ENCODE results near the gene HABP4.

Gene HABP4

DNA sequence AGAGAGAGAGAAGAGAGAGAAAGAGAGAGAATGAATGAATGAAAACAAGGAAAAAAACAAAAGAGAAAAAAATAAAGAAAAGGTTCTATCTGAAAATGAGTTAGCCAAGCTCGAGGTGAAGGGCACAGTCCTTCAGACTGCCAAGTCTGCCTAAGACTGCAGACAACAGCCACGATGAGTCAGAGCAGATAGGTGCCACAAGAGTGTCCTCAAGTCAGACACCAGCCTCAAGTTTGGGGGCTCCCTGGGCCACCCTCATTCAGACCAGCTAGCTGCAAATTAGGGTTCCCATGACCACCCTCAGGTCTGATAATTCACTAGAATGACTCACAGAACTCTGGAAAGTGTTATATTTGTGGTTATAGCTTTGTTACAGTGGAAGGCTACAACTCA, 13.9 kb upstream of the HABP4 start:
- DNase-seq (ENCODE audit: low read depth): no peak

DNA sequence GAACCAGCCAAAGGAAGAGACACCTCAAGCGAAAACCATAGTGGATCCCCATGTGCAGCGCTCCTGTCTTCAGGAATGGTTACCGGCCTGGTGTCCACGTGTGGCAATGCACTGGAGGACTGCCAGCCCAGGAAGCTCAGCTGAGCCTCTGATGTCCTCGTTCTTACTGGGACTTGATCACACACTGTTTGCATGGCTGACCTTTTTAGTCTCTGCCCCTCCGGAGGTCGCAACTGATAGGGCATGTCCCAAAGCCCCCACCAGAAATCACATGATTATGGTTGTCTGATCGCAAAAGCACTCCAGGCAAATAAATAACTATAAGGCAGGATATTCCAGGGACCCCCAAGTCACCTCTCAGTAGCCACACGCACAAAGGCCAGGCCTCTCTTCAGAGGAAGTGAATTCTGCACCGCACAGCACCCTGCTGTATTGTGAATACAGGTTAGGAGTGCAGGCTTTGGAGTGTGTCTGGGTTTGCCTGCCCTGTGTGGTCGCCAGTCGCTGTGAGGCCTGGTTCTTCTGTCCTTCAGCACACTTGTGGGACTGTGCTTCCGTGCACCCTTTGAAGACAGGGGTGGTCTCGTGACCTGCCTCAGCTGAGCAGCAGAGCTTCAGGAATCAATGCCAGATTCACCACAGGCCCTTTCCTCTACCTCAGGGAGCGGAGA, 13.4 kb upstream of the HABP4 start:
- no peak for DNase-seq (ENCODE audit: low read depth)

DNA sequence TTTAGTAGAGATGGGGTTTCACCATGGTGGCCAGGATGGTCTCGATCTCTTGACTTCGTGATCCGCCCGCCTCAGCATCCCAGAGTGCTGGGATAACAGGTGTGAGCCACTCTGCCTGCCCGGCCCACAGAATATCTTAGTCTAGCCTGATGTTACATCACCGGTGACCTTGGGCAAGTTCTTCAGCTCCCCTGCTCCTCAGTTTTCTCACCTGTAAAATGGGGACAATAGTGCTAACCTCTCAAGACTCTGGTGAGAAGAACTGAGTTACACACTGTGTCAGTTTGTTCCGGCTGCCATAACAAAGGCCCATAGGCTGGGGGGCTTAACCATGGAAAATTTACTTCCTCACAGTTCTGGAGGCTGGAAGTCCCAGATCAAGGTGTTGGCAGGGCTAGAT, 12.5 kb upstream of the HABP4 start:
- DNase-seq (ENCODE audit: low read depth): no peak

DNA sequence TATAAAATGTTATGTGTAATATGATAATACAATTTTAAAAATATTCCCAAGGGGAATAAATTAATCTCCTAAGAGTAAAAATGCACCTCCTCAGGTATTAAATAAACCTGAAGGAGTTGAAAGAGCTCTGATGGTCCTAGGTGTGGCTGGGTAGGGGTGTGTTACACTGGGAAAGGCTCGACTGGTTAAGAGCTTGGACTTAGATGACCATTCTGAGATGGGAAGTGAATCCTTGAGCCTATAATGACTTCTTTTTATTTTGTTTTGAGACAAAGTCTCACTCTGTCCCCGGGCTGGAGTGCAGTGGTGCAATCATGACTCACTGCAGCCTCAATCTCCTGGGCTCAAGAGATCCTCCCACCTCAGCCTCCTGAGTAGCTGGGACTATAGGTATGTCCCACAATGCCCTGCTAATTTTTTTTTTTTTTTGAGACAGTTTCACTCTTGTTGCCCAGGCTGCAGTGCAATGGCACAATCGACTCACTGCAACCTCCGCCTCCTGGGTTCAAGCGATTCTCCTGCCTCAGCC, 9.2 kb upstream of the HABP4 start:
- DNase-seq (ENCODE audit: low read depth): no peak

DNA sequence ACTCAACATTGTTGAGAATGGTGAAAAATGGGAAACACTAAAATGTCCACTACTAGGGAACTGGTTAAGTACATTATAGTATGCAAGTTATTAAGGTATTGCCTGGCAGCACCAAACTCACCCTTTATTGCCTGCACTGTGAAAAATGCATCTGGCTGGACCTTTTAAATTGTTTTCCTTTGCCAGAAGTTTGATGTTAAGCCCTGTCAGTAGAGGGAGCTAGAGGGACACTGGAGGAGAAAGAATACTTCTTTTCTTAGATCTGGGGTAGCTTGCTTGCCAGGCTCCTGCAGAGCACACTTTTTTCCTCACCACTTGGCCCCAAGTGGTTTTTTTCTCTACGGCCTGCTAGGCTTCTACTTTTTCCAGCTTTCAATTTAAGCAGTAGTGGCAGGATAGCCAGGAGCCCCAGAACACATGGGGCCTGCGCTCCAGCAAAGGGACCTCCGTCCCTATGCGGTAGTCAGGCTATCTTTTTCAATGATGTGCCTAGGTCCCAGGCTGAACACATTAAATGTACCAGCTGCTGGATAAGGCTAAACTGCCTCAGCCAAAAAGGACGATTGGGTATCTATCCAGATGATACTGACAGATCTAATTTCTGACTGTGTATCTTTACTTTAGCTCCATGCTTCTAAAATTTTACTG, 8.0 kb upstream of the HABP4 start:
- DNase-seq (ENCODE audit: low read depth): no peak

DNA sequence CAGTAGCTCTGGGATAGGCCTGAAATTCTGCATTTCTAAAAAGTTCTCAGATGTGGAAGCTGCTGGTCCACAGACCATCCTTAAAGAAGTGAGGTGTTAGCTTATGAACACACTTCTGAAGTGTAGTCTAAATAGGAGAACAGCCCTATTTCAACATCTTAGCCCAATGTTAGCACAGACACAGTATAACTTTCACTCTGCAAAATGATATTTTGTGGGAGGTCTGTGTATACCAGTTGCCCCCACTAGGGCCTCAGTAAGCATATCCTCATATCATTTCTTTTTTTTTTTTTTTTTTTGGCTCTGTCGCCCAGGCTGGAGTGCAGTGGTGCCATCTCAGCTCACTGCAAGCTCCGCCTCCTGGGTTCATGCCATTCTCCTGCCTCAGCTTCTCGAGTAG, 7.5 kb upstream of the HABP4 start:
- DNase-seq (ENCODE audit: low read depth): no peak

DNA sequence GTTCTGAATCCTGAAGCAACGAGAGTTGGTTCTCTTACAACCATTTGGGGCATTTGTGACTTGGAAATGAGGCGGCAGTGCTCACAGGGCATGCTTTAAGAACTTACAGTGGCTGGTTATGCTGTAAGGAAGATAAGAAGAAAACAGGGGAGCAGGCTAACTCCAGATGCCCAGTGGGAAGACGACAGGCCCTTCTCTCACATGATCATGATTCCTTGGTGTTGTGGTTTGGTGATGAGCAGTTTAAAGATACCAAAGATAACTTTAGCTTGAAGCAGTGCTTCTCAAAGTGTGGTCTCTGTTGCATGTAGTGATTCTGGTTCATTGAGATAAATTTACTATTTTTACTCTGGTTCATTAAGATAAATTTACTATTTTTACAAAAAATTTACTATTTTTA, 2.6 kb upstream of the HABP4 start:
- no peak for DNase-seq (ENCODE audit: low read depth)

DNA sequence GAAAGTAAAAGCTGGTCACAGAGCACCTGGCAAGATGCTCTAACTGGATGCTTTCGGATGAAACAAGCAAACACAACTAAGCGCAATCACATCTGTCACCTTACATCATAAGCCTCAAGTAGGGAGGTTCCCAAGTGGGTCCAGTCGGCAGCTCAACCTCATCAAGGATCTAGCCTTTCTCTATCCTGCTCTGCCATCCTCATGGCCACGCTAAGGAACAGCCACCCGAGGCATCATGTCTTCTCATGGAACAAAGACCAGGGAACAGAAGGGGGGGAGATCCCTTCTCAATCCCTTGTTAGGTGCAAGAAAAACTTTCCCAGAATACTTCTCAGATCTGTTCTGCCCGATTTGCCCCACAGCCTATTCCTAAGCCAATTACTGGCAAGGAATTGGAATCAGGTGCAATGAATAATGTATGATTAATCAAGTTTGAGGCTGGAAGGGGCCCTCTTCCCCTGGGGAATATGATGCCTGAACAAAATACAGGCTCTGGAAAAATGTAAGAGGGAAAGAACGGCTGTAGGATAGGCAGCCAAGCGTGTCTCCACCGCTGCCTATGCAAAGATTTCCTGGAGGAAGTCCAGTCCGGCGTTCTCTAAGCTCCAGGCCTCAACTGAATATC, 1.3 kb upstream of the HABP4 start:
- DNase-seq (ENCODE audit: low read depth): no peak

DNA sequence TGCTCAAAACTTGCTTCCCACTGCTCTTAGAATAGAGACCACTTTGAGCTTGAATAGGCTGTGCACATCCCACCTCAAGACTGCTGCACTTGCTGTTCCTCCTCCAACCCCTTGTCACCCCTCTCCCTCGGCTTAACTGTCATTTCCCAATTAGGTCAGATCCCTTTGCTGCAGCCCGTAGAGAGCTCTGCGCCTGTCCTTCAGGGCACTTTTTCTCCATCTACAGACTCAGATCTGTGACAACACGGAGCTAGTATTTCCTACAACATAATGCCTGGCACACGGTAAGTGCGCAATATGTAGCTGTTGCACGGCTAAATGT, 485 bp upstream of the HABP4 start:
- DNase-seq (ENCODE audit: low read depth): no peak

DNA sequence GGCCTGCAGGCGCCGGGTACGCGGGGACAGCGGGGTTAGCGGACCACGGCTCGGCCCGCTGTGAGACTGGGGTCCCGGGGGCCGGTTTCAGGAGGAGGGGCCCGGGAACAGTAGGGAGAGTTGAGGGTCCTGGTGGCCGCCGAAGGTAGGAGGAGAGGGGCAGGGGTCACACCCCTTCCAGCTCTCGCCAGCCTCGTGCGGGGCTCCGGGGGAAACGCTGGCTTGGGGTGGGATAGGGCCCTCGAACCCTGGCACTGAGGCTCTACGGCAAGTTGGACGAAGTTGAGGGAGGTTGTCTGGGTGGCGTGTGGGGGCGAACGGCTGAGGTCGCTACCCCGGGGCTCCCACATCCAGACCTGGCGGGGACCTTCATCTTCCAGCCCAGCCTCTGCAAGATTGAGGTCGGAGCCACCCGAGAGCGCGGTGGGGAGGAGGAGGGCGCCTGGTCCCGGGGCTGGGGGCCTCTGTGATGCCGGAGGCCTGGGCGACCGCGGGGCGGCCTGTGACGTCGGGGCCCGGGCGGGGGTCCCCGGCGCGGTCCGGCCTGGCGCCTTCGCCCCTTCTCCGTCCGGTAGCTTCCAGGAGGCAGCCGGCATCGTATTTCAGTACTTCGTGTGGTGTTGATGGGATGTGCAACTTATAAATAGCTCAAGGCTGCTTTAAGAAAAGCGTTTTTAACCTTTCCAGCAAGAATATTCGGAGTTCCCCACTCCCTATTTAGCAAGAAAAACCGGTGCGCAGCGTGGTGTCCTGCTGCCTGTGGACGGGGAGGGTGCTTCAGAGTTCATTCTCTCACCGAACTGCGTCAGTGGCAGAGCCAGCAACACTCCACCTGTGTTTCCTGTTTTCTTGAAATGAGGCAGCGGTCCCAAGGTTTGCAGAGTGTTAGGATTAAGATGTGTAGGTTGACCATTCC, 902 bp downstream of the HABP4 start:
- no peak for DNase-seq (ENCODE audit: low read depth)

DNA sequence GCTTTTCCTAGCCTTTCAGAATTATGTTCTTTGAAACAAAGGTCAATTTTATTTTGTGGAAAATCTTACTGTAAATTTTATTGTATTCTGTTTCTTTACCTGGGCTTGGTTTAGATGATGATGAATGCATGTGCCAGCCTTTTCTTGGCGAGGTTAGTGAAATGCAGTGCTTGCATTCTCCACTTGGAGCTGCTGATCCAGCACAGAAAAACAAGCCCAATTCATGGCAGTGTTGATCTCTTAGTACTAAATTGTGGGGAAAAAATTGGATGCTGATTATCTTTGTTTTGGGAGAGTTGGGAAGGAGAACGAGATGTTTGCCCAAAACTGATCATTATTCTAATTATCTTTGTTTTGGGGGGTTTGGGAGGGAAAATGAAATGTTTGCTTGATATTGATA, 3.7 kb downstream of the HABP4 start:
- no peak for DNase-seq (ENCODE audit: low read depth)

DNA sequence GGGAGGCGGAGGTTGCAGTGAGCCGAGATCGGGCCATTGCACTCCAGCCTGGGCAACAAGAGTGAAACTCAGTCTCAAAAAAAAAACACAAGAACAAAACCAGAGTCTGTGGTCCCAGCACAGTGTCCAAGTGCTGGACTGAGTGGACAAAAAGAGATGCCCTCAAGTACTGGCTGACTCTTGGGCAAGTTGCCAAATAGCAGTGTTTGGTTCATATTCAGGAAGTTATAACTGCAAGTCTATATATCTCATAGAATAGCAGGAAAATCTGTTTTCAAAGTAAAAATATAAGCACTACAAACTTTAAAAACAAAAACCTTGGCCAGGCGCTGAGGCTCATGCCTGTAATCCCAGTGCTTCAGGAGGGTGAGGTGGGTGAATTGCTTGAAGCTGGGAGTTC, 7.3 kb downstream of the HABP4 start:
- DNase-seq (ENCODE audit: low read depth): no peak

DNA sequence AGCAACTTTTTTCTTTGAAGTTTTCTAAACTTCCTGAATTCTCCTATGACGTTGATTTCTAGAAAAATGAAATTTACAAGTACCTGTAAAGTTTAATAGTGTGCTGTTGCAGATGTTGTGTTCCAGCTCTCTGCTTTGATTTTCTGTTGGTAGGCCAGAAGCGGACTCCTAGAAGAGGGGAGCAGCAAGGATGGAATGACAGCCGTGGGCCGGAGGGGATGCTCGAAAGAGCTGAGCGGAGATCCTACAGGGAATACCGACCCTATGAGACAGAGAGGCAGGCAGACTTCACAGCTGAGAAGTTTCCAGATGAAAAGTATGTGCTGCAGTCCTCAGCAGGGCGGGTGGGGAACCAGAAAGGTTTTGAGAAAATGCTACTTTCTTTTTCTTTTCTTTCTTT, 8.3 kb downstream of the HABP4 start:
- DNase-seq (ENCODE audit: low read depth): no peak

DNA sequence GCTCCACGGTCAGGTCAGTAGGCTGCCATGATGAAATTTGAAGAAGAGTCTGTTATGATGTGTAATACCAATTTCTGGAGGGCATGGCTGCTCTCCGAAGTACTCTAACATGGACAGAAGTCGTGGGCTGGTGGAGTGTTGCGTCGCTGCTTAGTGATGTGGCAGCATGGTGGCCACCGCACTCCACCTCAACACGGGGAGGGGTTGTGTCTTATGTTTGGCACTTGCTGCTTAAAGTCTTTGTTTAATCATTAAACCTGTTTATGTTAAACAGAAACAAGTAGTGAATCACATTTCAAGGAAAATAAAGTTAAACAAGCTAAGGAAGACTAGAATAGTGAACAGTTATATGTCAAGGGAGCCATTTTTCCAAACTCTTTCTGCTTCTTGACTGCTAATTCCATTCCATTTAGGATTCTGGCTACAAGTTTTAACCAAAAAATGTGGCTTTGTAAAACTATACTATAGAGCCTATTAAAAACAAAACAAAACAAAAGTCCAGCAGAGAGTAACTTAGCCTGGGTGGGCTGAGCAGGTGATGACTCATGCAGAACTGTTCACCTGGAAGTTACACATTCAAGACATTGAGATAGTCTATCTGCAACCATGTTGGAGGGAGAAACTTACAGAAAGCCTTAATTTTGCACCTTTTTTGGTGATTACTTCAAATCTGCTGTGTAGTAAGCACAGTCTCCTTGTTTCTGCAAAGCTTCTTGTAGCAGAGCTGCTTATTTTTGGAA, 9.5 kb downstream of the HABP4 start:
- no peak for DNase-seq (ENCODE audit: low read depth)

DNA sequence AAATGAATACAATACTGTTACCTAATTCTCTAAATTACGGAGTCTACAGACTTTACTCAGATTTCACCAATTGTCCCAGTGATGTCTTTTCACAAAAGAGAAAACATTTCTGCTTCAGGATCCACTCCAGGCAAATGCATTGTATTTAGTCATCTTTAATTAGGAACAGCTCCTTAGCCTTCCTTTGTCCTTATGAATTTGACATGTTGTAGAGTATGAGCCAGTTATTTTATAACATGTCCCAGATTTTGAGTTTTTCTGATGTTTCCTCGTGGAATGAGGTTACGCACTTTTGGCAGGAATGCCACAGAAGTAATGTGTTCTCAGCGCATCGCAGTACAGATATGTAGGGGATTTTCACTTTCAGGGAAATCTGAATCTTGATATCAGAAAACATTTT, 10.5 kb downstream of the HABP4 start:
- no peak for DNase-seq (ENCODE audit: low read depth)

DNA sequence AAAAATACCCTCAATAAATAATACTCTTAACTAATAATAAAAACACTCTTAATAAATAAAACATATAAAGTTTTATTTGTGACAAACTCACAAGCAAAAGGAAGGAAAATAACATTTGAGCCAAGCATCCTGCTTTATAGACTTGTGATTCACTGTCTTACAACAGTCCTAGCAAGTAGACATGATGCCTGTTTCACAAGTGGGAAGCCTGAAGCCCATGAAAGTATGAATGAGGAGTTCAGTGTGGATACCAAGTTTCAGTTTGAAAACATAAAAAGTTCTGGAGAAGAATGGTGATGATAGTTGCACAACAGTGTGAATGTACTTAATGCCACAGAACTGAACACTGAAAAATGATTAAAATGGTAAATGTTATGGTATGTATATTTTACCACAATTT, 10.9 kb downstream of the HABP4 start:
- no peak for DNase-seq (ENCODE audit: low read depth)

DNA sequence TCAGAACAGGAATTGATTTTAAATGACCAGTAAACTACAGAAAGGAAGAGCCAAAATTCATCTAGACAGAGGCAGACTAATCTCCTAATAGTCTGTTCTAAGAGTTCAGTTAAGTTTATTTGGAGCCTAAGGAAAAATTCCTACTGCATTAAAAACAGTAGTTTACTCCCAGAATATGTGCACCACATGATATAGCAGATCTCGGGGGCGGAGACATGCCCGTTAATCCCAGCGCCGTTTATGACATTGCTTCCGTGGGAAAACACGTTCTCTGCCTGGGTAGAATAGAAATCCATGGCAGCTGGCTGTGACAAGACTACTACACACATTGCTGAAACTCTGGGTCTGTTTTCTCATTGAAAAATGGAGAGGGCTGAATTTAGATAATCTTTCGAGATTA, 11.4 kb downstream of the HABP4 start:
- DNase-seq (ENCODE audit: low read depth): no peak

DNA sequence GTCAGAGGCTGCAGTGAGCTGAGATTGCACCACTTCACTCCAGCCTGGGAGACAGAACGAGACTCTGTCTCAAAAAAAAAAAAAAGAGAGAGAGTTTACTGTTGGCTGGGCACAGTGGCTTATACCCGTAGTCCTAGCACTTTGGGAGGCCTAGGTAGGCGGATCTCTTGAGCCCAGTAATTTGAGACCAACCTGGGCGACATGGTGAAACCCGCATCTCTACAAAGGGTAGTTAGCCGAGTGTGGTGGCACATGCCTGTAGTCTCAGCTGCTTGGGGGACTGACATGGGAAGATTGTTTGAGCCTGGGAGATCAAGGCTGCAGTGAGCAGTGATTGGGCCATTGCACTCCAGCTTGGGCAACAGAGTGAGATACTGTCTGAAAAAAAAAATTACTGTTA, 12.6 kb downstream of the HABP4 start:
- DNase-seq (ENCODE audit: low read depth): no peak

DNA sequence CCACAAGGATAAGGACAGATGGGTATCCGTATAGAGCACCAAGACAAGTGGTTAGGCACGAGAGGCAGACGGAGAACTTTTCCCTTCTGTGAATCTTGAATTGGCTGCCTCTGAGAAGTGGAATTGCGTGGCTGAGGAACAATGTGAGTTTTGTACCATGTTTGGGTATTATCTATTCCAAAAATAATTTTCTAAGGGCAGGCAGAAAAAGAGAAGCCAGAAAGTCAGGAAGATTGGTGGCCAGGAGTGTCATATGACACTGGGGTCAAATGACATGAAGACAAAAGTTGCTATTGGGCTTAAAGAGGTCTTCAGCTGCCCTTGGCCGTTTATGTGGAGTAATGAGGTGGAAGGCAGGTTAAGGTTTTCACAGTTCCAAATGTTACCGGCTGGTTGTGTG, 14.5 kb downstream of the HABP4 start:
- DNase-seq (ENCODE audit: low read depth): no peak

DNA sequence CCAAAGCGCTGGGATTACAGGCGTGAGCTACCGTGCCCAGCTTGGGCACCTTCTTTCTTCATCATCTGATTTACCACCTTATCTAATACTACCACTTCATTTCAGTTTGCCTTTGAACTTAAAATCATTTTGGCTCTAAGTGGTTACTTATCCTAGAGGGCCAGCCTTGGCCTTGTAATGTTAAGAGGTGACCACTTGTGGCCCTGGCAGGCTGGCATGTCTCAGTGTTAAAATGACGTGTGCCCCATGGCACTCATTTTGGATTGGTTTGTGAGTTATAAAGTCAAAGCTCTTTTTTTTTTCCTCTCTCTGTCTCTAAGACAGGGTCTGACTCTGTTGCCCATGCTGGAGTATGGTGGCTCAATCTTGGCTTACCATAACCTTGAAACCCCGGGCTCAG, 17.8 kb downstream of the HABP4 start:
- DNase-seq (ENCODE audit: low read depth): no peak

DNA sequence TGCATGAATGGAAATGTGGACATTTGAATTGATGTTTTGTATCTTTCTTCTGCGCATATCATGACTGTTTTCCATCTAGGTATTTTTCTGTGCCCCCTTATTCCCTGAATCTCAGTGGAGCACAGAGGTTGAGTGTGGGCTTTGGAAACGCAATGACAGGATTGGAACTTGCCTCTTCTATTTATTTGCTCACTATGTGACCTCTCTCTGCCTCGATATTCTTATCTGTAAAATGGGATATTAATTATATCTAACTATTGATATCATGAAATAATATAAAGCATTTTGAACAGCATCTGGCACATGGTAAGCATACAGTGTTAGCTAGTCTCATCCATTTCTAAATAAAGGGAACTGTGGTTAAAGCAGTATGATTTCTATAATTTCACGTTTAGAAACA, 26.0 kb downstream of the HABP4 start:
- no peak for DNase-seq (ENCODE audit: low read depth)

DNA sequence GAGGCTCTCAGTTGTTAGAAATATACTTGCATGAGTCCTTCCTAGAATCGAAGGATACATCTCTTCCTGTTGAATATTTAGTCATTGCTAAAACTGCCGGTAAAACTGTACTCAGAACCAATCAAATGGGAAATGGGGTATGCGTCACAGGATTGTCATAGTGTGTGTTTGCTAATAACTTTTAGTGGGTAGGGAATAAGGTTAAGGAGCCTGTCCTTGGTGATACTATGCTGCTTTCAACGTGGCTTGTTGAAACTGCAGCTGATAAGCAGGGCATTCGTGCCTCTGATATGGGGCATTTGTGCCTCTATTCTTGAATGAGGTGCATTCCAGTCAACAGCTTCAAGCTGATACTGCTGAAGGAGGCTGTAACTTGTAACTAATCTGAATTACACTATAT, 26.6 kb downstream of the HABP4 start:
- no peak for DNase-seq (ENCODE audit: low read depth)

Data from stimulated activated CD8-positive, alpha-beta memory T cell treated with anti-CD3 and anti-CD28 coated beads, Interleukin-15, amount 100 ng/mL, for 24 hours (primary cell).